GM23338 (cell line): Measurements from ENCODE around the gene CAMTA1. TPM values are rescaled to one million over a fixed set of nuclear protein-coding genes. Genes with fewer than 3 reads are reported as not detected.

Experiments used
- ATAC-seq: fragments of 200-7000 bp; cut with Tn5 transposase; 3 replicates; pipeline ENCODE4 v1.9.1; 2020
- DNase-seq: peaks from one replicate; pipeline ENCODE4 v3.0.0-alpha.2; 2015; ENCODE audit warnings: low spot score
- H2AFZ ChIP-seq: fragments of 200-600 bp; sonication (generic); 2 replicates; pipeline ENCODE4 v1.8.0; 2016; ENCODE audit warnings: antibody characterized with exemption, mild to moderate bottlenecking, moderate library complexity
- H3F3A ChIP-seq: fragments of 200-600 bp; sonication (generic); replicated peaks from 2 replicates; pipeline ENCODE4 v1.8.0; 2017; ENCODE audit warnings: antibody characterized with exemption, mixed run types, low read depth
- H3K27ac ChIP-seq: fragments of 200-600 bp; sonication (generic); 2 replicates; pipeline ENCODE4 v1.6.1; 2016; ENCODE audit warnings: low read depth
- H3K27me3 ChIP-seq: fragments of 200-600 bp; sonication (generic); 2 replicates; pipeline ENCODE4 v1.8.0; 2016; ENCODE audit warnings: mild to moderate bottlenecking, mixed run types, moderate library complexity; ENCODE audit not compliant: insufficient read depth
- H3K36me3 ChIP-seq: fragments of 200-600 bp; sonication (generic); 2 replicates; pipeline ENCODE4 v1.8.0; 2016; ENCODE audit warnings: mild to moderate bottlenecking; ENCODE audit not compliant: insufficient read depth
- H3K4me1 ChIP-seq: fragments of 200-600 bp; sonication (generic); 2 replicates; pipeline ENCODE4 v1.8.0; 2016; ENCODE audit warnings: mild to moderate bottlenecking, moderate library complexity; ENCODE audit not compliant: insufficient read depth
- H3K4me2 ChIP-seq: fragments of 200-600 bp; sonication (generic); 2 replicates; pipeline ENCODE4 v1.7.1; 2017; ENCODE audit warnings: mixed run types
- H3K4me3 ChIP-seq: fragments of 200-600 bp; sonication (generic); 2 replicates; pipeline ENCODE4 v1.6.1; 2016; ENCODE audit warnings: mixed run types
- H3K79me2 ChIP-seq: fragments of 200-600 bp; sonication (generic); replicated peaks from 2 replicates; pipeline ENCODE4 v1.8.0; 2017; ENCODE audit warnings: mild to moderate bottlenecking; ENCODE audit not compliant: insufficient read depth
- H3K9me2 ChIP-seq: fragments of 200-600 bp; sonication (generic); 2 replicates; pipeline ENCODE4 v1.8.0; 2017; ENCODE audit not compliant: insufficient read depth
- H4K20me1 ChIP-seq: fragments of 200-600 bp; sonication (generic); replicated peaks from 2 replicates; pipeline ENCODE4 v1.8.0; 2017; ENCODE audit warnings: mild to moderate bottlenecking; ENCODE audit not compliant: insufficient read depth
- H3K27ac Mint-ChIP-seq: 2 replicates; pipeline ENCODE4 v1.8.0; 2020; ENCODE audit warnings: inconsistent platforms, mild to moderate bottlenecking, moderate library complexity, mixed read lengths
- H3K27me3 Mint-ChIP-seq: 3 replicates; pipeline ENCODE4 v1.8.0; 2022; ENCODE audit warnings: low read depth, mild to moderate bottlenecking, moderate library complexity, mixed read lengths, inconsistent platforms; ENCODE audit not compliant: insufficient read depth, poor library complexity
- H3K36me3 Mint-ChIP-seq: 3 replicates; pipeline ENCODE4 v1.8.0; 2021; ENCODE audit warnings: low read depth, mild to moderate bottlenecking, inconsistent platforms, moderate library complexity, mixed read lengths
- H3K4me1 Mint-ChIP-seq: 3 replicates; pipeline ENCODE4 v1.8.0; 2020; ENCODE audit warnings: mild to moderate bottlenecking, inconsistent platforms, mixed read lengths
- H3K4me3 Mint-ChIP-seq: 3 replicates; pipeline ENCODE4 v1.8.0; 2021; ENCODE audit warnings: moderate library complexity, mild to moderate bottlenecking, inconsistent platforms, mixed read lengths
- H3K9me3 Mint-ChIP-seq: 3 replicates; pipeline ENCODE4 v1.8.0; 2020; ENCODE audit warnings: moderate library complexity, mild to moderate bottlenecking, inconsistent platforms, mixed read lengths
- CREB1 ChIP-seq: fragments of 250-450 bp; sonication (Bioruptor Pico); IDR thresholded peaks from 2 replicates; pipeline ENCODE4 v1.5.0; 2020; ENCODE audit warnings: low read depth, mild to moderate bottlenecking, moderate library complexity
- EZH2 ChIP-seq: fragments of 200-600 bp; sonication (generic); IDR thresholded peaks from one replicate; pipeline ENCODE4 v1.8.0; 2017; ENCODE audit warnings: antibody characterized with exemption, mild to moderate bottlenecking, low read depth; ENCODE audit not compliant: unreplicated experiment
- EZH2phosphoT487 ChIP-seq: fragments of 200-600 bp; sonication (generic); IDR thresholded peaks from one replicate; pipeline ENCODE4 v1.8.1; 2018; ENCODE audit warnings: antibody characterized with exemption; ENCODE audit not compliant: unreplicated experiment
- NANOG ChIP-seq: IDR thresholded peaks from 2 replicates; pipeline ENCODE4 v1.6.1; 2016; ENCODE audit warnings: antibody characterized with exemption, borderline replicate concordance
- POLR2AphosphoS5 ChIP-seq: IDR thresholded peaks from 2 replicates; pipeline ENCODE4 v1.6.1; 2016; ENCODE audit warnings: antibody characterized with exemption, low read depth
- STAT1 ChIP-seq: IDR thresholded peaks from one replicate; pipeline ENCODE4 v1.6.1; 2016; ENCODE audit warnings: antibody characterized with exemption; ENCODE audit not compliant: unreplicated experiment
- ZNF114 ChIP-seq: fragments of 250-450 bp; sonication (Bioruptor Pico); IDR thresholded peaks from 2 replicates; pipeline ENCODE4 v1.5.0; 2020; ENCODE audit warnings: mild to moderate bottlenecking, moderate library complexity
- ZNF331 ChIP-seq: fragments of 250-450 bp; sonication (Bioruptor Pico); IDR thresholded peaks from 2 replicates; pipeline ENCODE4 v1.5.0; 2020; ENCODE audit warnings: low read depth, mild to moderate bottlenecking, moderate library complexity
- polyA plus RNA-seq: library from polyadenylated mRNA; unstranded; fragments of >200 nt; fragmentation: Nextera tagmentation; extraction: Ambion mirVana; gene quantifications from 2 replicates; pipeline ENCODE4 v1.2.1, GENCODE V29; 2016
- total RNA-seq: library from RNA; depleted of rRNA; stranded (reverse); fragments of >200 nt; shearing (Covaris generic); gene quantifications from 2 replicates; pipeline ENCODE4 v1.2.3, GENCODE V29; 2014
- TF ChIP-seq, protein P1 (sequence below): IDR thresholded peaks from 2 replicates; pipeline ENCODE4 v1.6.1; 2016; ENCODE audit warnings: antibody characterized with exemption
- TF ChIP-seq, protein P2 (sequence below): IDR thresholded peaks from one replicate; pipeline ENCODE4 v1.6.1; 2018; ENCODE audit warnings: antibody characterized with exemption; ENCODE audit not compliant: unreplicated experiment
- TF ChIP-seq, protein P3 (sequence below), 2 experiments: fragments of 200-600 bp in 1 of 2; sonication (generic) in 1 of 2; conservative IDR thresholded peaks; 2 replicates each; pipeline versions ENCODE4 v1.5.1 to v1.6.1; 2016 to 2017; ENCODE audit warnings: antibody characterized with exemption in 2 of 2, low read depth in 2 of 2, mild to moderate bottlenecking in 2 of 2, moderate library complexity in 1 of 2

The CAMTA1 gene
- total and polyA plus RNA-seq, 2 experiments from 2014 or later: 115 to 519 TPM

DNA sequence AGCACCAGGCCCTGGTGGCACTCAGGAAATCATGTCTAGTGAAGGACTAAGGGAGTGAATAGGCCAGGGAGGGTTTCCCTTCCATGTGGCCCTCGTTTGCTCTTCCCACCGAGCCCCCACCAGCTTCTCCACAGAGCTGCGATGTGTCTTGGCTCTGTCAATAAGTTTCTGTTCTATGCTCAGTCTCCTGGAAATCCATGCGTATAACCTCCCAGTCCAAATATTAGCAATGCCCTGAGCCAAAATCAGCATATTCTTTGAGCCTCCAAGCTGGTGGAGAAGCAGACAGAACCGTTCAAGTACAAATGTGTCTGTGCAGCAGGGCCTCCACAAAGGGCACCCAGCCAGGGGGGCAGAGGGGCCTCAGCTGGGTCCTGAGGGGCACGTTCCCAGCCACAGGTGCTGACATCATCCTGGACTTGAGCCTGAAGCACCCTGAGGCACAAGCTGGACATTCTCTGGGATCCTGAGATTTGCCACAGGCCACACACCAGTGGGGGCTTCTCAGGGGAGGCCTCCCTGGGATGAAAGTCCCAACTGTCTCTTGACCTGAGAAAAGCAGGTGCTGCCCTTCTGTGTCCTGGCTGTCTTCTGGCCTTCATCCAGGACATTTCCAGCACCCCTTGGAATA is 635.3 kb downstream of the CAMTA1 start (continued):
- TF ChIP-seq POLR2AphosphoS5 (no peak), STAT1 (no peak), CREB1 (CRISPR knock-in tag) (no peak), NANOG (no peak), EZH2phosphoT487 (no peak)
- TF ChIP-seq, protein P1, sequence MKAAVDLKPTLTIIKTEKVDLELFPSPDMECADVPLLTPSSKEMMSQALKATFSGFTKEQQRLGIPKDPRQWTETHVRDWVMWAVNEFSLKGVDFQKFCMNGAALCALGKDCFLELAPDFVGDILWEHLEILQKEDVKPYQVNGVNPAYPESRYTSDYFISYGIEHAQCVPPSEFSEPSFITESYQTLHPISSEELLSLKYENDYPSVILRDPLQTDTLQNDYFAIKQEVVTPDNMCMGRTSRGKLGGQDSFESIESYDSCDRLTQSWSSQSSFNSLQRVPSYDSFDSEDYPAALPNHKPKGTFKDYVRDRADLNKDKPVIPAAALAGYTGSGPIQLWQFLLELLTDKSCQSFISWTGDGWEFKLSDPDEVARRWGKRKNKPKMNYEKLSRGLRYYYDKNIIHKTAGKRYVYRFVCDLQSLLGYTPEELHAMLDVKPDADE: no peak

DNA sequence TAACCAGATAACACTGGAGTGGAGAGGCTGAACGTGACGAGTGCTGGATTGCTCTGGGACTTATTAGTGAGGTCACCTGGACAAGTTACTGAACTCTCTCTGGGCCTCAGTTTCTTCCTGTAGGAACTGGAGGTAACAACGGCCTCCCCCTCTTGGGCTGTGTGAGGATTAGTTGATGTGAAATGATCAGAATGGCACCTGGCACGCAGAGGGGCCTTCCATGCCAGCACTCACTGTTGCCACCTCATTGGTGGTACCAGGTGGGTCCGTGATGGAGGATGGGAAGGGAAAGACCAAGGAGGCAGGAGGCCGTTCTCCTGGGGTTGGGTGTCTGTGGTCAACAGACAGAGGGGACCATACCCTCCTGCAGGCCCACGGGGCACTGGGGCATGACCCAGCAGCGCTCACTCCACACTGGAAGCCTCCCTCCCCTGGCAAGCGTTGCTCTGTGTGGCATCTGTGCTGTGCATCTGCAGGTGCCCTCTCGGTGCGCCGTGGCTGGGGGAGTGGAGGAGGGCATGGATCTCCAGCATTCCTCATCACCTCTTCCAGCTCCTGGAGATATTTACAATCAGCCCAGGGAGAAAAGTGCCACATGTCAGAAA is 636.3 kb downstream of the CAMTA1 start:
- no peaks in the 10 kb centered on the region for H3K9me2 ChIP-seq
- H3K4me2 ChIP-seq: no peak overlapping the region
- no peaks in the 10 kb centered on the region for H3K79me2 ChIP-seq
- ATAC-seq: no peak
- 0 out of 2 replicates have a peak, but pooled peaks cover 5% of the 10 kb centered on the region for H3K4me1 ChIP-seq
- Mint-ChIP-seq H3K4me3 (no peak overlapping the region), H3K27ac (no peak overlapping the region), H3K36me3 (peaks cover 26% of the 10 kb centered on the region), H3K27me3 (peaks cover 3% of the 10 kb centered on the region), H3K9me3 (peaks cover 40% of the 10 kb centered on the region), H3K4me1 (peaks cover 7% of the 10 kb centered on the region)
- no peak overlapping the region for H2AFZ ChIP-seq
- H3F3A ChIP-seq: no peaks in the 10 kb centered on the region
- no peak overlapping the region for H3K27ac ChIP-seq
- H3K27me3 ChIP-seq: no peaks in the 10 kb centered on the region
- no peaks in the 10 kb centered on the region for H4K20me1 ChIP-seq
- H3K36me3 ChIP-seq: no peaks in the 10 kb centered on the region
- no peak for DNase-seq
- no peak overlapping the region for H3K4me3 ChIP-seq
- TF ChIP-seq, protein P2, sequence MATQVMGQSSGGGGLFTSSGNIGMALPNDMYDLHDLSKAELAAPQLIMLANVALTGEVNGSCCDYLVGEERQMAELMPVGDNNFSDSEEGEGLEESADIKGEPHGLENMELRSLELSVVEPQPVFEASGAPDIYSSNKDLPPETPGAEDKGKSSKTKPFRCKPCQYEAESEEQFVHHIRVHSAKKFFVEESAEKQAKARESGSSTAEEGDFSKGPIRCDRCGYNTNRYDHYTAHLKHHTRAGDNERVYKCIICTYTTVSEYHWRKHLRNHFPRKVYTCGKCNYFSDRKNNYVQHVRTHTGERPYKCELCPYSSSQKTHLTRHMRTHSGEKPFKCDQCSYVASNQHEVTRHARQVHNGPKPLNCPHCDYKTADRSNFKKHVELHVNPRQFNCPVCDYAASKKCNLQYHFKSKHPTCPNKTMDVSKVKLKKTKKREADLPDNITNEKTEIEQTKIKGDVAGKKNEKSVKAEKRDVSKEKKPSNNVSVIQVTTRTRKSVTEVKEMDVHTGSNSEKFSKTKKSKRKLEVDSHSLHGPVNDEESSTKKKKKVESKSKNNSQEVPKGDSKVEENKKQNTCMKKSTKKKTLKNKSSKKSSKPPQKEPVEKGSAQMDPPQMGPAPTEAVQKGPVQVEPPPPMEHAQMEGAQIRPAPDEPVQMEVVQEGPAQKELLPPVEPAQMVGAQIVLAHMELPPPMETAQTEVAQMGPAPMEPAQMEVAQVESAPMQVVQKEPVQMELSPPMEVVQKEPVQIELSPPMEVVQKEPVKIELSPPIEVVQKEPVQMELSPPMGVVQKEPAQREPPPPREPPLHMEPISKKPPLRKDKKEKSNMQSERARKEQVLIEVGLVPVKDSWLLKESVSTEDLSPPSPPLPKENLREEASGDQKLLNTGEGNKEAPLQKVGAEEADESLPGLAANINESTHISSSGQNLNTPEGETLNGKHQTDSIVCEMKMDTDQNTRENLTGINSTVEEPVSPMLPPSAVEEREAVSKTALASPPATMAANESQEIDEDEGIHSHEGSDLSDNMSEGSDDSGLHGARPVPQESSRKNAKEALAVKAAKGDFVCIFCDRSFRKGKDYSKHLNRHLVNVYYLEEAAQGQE: no peak
- TF ChIP-seq ZNF114 (no peak), STAT1 (no peak), EZH2 (no peak), NANOG (no peak), ZNF331 (no peak), POLR2AphosphoS5 (no peak), EZH2phosphoT487 (no peak), CREB1 (CRISPR knock-in tag) (no peak)
- TF ChIP-seq, protein P3, sequence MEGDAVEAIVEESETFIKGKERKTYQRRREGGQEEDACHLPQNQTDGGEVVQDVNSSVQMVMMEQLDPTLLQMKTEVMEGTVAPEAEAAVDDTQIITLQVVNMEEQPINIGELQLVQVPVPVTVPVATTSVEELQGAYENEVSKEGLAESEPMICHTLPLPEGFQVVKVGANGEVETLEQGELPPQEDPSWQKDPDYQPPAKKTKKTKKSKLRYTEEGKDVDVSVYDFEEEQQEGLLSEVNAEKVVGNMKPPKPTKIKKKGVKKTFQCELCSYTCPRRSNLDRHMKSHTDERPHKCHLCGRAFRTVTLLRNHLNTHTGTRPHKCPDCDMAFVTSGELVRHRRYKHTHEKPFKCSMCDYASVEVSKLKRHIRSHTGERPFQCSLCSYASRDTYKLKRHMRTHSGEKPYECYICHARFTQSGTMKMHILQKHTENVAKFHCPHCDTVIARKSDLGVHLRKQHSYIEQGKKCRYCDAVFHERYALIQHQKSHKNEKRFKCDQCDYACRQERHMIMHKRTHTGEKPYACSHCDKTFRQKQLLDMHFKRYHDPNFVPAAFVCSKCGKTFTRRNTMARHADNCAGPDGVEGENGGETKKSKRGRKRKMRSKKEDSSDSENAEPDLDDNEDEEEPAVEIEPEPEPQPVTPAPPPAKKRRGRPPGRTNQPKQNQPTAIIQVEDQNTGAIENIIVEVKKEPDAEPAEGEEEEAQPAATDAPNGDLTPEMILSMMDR (conservative IDR thresholded peaks at IDR 0.05; ENCODE audit: low read depth in 2 of 2): no peak
